GM18907 (cell line): ENCODE data around the gene FAM174C.

Source experiments
- ATAC-seq: cut with Tn5 transposase; IDR thresholded peaks from one replicate; pipeline ENCODE4 v1.9.1; 2021; ENCODE audit warnings: mild to moderate bottlenecking, moderate library complexity; ENCODE audit not compliant: unreplicated experiment

The FAM174C gene

DNA sequence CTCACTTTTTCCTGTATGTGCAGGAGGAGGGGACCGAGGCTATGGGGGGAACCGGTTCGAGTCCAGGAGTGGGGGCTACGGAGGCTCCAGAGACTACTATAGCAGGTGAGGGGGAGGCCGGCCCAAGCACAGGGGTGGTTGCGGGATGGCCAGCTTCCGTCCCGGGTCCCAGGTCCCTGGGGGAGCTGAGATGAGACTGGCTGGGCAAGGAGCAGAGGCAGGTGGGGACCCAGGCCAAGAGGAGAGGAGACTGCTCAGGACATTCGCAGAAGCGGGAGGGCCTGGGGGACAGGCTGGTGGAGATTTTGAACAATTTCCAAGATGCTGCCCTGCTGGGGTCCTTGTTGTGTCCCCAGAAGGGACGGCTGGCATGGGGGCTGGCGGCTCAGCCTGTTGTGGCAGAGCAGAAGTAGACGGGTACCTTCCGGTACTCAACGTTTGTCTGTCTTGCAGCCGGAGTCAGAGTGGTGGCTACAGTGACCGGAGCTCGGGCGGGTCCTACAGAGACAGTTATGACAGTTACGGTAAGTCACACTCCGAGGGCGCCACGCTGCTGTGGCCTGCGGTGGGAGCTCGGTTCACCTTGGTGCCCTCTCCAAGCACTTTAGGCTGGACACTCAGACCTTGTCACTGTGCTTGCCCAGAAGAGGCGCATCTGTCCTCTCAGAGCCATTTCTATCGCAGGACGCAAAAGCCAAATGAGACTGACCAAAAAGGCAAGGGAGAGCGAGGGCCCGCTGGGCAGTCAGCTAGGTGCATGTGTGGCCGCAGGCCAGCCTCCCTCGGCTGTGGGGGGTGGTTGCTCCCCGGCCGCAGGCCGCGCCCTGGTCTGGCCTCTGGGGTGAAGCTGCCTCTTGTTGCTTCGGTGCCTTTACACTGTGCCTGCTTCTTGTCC, 3.6 kb upstream of the FAM174C start:
- ATAC-seq = no peak

DNA sequence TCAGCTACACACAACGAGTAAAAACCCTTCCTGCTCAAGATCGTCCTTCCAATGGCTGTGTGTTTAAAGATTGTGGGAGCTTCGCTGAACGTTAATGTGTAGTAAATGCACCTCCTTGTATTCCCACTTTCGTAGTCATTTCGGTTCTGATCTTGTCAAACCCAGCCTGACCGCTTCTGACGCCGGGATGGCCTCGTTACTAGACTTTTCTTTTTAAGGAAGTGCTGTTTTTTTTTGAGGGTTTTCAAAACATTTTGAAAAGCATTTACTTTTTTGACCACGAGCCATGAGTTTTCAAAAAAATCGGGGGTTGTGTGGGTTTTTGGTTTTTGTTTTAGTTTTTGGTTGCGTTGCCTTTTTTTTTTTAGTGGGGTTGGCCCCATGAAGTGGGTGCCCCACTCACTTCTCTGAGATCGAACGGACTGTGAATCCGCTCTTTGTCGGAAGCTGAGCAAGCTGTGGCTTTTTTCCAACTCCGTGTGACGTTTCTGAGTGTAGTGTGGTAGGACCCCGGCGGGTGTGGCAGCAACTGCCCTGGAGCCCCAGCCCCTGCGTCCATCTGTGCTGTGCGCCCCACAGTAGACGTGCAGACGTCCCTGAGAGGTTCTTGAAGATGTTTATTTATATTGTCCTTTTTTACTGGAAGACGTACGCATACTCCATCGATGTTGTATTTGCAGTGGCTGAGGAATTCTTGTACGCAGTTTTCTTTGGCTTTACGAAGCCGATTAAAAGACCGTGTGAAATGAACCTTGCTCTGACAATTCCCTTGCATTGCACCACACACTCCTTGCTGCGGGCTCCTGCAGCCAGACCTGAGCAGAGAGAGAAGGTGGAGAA, 2.7 kb upstream of the FAM174C start:
- ATAC-seq = no peak

DNA sequence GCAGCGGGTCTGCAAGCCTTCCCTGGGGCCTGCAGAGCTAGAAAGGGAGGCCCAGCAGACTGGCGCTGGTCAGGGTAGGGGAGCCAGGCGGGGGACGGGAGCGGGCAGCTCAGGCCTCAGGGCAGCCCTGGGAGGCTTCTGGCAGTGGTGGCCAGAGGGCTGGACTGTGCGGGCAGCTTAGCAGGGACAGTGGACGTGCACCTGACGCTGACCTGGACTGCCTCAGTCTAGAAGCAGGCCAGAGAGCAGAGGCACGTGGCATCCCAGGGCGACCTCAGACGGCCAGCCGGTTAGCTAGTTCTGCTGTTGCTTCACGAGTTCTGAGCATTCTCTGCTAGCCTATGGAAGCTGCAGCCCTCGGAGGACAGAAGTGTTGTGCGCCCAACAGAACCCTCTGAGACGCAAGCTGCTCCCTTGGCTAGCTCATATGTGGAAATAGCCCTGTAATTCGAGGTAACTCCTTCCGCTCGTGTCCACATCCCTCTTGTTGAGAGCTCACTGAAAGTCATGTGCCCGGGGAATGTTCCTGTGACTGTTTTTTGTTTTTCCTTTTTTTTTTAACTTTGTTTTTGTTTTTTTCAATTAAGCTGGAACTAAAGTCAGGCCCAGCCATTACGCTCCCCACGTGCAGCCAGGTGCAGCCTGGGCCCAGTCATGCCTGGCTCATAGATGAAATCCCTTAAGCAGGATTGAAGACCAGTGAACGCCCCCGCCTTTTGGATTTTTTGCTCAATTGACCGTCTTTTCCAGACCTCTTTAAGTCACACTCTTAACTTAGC, 1.9 kb upstream of the FAM174C start:
- no peak for ATAC-seq

DNA sequence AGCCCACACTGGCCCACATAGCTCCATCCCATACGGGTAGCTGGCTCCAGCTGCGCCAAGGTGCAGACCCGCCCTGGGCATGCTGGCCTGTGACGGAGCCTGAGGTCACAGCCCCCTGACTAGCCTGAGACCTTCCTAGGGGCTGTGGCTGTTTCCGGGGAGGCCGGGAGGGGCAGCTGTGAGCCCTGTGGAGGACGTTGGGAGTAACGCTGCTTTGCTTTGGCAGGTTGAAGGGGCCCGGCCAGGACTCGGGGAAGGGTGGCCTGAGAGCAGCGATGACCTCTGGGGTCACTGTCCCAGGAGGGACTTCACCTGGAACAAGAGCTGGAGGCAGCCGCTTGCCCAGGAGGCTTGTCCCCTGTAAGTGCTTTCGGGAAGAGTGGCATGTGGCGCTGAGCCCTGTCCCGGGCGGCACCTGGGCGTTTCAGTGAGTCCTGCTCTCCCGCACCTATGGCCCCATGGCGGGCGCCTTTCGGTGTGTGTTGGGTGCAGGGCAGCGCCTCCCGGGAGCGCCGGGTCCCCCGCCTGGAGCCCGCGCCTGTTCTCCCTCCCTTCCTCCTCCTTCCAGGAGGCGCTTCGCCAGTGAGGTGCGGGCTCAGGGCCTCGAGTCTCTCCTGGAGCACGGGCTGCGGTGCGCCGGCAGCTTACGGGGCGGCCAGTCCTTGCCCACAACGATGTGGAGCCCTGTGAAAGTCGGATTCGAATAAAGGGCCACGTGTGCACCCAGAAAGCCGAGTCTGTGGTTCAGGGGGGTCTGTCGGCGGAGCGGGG, 1.1 kb upstream of the FAM174C start:
- ATAC-seq = no peak

DNA sequence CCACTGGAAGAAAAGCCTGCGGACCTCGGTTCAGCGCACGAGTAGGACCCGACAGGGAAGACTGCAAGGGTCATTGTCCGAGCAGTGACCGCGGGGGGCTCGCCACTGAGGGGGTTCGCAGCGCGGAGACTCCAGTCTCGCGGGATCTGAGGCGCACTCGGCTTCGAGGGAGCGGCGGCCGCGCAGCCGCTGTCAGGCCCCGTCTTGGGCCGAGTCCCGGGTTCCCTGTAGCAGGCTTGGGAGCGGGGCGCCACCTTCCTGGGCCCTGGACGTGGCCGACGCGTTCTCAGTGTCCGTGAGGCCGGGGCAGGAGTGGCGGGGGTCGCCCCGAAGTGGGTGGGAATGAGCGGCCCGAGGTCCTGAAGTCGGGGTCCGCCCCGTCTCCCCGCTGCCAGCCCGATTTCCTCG, 474 bp upstream of the FAM174C start:
- no peak for ATAC-seq

DNA sequence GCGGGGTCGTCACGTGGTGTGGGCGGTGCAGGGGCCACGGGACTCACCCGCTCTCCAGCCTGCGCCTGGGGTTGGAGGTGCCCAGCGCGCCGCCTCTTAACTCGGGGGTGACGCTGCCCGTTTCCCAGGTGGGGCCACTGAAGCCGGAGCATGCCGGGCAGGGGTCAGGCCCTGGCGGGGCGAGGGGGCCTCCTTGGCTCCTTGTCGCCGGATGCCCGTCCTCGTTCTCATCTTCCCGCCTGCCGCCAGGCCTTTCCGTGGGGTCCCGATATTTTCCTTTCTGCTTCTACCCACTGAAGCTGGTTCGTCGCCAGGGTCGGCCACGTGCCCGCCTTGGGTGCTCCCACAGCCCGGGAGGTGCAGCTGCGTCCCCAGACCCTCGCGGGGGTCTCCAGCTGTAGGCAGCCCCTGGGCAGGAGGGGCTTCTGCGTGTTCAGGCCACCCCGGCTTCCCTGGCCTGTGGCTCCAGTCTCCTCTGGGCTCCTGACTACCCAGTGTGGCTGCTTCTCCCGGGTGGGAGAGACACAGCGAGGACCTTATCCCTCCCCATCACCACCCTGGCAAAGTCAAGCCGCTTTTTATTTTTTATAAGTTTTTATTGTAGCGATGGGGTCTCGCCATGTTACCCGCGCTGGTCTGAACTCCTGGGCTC, 772 bp downstream of the FAM174C start:
- ATAC-seq = no peak

DNA sequence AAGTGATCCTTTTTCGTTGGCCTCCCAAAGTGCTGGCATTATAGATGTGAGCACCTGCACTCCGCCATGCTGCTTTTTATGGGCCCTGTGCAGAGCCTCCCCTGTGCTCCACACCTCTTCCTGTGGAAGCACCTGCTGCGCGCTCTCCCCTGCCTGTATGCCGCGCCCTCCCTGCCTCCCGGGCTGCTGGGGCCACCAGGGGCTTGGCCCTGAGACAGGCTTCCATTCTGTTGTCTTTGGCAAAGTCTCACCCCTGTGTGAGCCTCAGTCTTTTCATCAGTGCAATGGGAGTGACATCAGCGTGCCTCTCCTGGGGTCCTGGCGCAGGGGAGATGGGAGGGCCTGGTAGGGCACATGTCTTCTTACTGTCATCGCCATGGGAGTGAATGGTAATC, 1.3 kb downstream of the FAM174C start:
- no peak for ATAC-seq

DNA sequence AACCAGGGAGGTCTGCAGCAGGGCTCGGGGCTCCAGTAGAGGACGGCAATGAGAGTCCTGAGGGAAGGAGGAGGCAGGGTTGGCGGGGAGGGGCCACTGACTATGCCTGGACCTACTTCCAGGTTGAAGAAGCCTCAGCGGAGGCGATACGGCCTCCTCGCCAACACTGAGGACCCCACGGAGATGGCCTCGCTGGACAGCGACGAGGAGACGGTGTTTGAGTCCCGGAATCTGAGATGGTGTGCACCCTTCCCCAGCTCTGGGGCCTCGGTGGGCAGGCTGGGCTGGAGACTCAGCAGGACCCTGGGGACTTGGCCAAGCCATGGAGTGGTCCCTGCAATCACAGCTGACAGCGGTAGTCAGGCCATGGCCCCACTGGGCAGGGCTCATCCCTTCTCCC, 1.7 kb downstream of the FAM174C start:
- no peak for ATAC-seq

DNA sequence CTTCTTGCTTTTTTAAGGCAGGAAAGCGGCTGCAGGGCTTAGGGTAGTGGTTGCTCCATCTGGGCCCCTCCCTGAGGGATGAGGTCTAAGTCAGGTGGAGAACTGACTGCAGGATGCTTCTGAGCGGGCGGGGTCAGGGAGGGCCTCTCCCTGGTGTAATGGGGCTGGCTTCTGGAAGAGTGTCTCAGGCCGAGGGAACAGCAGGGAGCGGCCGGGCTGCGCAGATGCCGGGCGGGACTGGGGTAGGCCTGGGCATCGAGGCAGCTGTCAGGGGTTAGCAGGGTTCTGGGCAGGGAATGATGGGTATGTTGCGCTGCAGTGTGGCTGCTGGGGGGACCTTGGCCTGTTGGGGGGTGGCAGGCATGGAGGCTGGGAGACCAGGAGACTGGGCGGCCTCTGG, 2.7 kb downstream of the FAM174C start:
- ATAC-seq = no peak

DNA sequence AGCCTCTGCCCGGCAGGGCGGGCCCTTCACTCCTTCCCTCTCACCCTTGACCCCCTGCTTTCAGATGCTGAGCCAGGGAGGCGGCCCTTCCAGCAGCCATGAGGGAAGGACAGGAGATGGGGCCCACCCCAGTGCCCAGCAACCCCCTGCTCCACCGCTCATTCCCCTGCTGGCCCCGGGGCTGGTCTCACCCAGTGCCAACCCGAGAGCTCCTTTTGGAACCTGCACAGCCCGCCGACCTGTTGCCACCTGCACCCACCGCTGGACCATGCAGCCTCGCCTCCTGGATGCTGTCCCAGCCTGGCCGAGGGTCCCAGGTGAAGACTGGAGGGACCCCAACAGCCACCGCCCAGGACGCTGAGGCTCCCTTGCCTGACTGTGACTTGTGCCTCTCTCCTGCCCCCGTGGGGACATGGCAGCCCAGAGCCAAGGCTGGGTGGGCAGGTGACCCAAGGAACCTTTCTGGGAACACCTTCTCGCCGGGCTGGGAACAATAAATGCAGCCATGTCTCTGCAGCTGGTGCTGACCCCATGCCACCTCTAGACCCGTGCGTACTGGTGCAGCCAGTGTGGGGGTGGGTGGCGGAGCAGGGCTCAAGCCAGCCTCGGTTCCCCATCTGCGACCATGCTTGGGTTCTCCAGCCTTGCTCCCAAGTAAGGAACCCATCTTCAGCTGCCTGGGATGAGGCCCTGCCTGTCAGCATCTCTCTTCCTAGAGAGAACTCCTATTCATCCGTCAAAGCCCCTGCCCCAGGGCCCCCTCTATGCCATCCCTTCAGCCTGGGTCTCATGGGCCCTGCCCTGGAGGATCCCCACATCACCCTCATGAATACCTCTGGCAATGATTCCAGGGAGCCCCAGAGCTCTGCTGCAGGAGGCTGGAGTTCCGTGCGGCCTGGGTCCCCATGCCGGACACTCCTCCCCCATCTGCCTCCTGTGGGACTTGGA, 3.7 kb downstream of the FAM174C start:
- ATAC-seq = no peak

DNA sequence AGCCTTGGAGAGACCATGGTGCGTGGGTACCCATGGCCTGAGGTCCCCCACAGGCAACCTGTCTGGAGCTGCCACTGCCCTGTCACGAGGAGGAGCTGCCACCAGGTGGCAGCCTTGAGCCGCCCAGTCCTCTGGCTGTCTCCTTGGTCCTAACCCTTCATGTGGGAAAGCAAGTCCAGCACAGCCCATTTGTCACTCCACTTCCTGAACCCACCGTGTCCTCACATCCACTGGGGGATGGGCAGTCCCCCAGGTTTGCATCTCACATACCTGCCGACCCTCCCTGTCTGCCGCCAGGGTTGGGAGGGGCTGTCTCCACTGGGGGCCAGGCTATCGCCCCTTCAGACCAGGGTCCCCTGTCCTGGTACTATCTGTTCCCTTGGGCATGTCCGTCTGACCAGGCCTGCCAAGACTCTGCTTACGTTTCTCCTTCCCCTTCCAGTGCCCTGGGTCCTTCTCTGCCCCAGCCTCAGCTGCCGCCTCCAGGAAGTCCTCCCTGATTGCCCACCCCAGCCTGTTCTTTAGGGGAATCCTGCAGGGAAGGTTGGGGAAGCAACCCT, 4.5 kb downstream of the FAM174C start:
- no peak for ATAC-seq

DNA sequence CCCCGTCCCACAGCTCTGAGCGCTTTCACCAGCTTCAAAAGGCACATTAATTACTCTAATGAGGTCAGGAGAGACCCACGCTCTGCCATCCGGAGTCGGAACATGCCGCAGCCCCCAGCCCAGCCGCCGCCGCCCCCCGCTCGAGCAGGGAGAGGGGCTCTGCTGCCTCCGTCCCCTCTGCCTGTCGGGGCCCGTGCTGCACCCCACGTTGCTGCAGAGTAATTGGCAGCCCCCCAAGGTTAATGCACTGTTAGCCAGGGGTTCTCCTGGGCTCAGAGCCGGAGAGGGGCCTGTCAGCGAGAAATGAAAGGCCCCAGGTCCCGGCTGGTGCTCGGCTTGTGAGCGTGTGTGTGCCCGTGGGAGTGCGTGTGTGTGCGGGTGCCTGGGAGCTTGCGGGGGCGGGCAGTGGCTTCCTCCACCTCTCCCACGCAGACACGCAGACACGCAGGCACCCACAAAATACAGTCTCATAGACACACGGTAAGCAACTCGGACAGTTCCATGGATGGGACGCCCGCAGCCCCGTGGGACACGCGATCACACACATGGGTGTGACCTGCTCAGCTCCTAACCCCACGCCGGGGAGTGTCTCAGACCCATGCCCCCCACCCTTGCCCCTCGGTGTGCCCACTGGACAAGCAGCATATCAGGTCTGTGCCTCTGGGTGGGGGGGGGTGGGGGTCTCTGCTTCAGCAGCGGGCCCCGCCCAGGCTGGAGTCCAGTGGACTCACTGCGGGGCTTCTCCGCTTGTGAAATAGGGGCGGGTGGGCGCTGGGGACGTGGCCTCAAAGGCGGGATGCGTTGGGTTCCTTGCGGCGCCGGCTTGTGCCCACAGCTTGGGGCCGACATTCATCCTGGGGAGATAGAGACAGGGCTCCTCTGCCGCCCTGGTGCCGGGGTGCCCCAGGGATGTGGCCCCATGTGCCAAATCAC, 5.6 kb downstream of the FAM174C start:
- no peak for ATAC-seq

DNA sequence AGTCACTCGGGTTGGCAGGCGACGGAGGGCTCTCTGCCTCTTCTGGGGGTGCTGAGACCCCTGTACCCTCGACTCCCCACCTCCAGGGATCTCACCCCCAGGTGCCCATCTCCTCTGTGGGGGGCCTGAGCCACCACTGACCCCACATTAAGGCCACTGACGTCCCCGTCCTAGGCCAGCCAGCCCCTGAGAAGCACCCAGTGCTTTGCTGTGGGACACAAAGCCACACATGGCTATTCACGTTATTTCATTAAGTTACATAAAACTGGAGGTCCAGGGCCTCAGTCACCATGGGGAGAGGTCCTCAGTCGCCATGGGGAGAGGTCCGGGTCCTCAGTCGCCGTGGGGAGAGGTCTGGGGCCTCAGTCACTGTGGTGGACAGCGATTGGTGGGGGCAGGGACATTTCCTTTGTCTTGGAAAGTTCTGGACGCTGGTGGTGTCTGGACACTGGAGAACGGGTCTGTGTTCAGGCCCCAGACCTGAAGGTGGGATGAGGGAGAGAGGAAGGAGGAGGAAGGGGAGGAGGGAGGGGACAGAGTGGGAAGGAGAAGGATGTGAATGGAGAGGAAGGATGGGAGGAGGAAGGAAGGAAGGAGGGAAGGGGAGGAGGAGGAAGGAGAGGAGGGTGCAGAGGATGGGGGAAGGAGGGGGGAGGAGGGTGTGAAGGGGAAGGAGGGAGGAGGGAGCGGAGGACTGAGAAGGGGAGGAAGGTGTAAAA, 6.4 kb downstream of the FAM174C start:
- ATAC-seq = no peak

DNA sequence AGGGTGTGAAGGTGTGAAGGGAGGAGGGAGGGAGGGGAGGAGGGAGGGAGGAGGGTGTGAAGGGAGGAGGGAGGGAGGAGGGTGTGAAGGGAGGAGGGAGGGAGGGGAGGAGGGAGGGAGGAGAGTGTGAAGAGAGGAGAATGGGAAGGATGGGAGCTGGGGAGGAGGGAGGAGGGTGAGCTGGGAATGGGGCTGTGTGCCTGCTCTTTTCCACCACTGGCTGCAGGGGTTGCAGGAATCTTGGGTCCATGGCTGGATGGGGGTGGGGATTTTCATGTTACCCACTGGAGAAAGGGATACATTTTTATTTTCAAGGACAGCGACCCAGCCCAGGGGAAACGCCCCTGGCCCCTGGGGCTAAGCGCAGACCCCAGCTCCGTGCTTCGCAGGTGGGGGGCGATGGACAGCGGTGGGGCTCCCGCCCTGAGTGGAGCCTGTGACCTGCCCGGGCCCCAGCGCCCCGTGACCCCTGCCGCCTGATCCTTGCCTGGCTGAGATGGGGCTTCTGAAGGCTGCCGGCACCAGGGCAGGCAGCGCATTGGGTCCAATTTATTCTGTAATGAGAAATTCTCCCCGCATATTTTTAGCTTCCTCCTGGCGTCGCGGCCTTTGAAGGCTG, 7.4 kb downstream of the FAM174C start:
- no peak for ATAC-seq

DNA sequence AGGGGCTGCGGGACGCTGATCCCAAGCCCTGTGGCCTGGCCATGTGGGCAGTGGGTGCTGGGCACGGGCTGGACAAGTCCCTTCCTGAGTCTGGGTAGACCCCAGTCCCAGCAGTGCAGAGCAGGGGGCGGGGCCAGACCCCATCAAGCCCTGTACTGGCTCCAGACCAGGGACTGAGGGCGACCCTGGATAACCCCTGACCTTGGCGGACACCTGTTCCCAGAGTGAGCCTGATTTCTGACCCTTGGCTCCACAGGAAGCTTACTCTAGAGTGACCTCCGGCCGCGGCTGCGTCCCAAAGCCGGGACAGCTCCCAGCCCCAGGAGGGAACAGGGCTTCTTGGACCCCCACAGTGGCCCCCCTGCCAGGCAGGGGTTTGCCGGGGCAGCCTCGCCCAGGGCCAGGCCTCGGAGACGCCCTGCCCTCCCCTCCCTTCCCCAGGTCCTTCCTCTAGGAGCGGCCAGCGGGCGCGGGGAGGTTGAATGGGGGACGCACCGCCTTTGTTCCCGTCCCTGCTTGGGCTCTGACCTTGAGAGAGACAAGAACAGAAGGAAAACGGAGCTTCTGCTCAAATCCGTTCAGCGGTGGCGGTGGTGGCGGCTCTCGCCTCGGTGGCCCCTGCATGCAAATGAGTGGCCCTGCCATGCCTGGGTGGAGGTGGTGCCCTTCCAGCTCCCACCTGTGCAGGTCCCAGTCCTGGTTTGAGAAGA, 8.0 kb downstream of the FAM174C start:
- no peak for ATAC-seq

DNA sequence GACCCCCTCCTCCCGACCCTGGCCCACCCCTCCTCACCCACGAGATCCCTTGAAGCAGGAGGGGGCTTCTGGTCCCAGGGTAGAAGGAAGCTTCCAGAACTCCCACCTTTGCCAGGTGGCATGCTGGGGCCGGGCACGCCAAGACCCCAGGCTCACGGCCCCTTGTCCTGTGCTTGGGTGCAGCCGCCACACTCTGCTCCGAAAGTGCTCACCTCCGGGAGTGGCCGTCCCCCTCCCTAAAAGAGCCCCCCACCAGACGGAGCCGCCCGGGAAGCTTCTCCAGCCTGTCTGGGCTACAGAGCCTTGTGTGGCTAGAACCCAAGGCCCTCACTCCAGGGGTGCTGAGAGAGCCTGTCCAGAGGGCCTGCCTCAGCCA, 8.6 kb downstream of the FAM174C start:
- ATAC-seq = no peak
